Keratinocyte (primary cell): Measurements from ENCODE around the gene TICRR. TPM values are rescaled to one million over a fixed set of nuclear protein-coding genes. Genes with fewer than 3 reads are reported as not detected.

Experiments
- DNase-seq: peaks from one replicate; pipeline ENCODE4 v3.0.0-alpha.2; 2011; ENCODE audit warnings: low read depth, missing footprints, low spot score
- FAIRE-seq: peaks from 2 replicates; lab custom pipeline; 2011; peaks lifted over from hg19 to GRCh38; lab: Jason Lieb, UNC
- H2AFZ ChIP-seq: 2 replicates; pipeline ENCODE4 v1.6.0; 2012; ENCODE audit warnings: low read length, control low read depth, inconsistent platforms; ENCODE audit not compliant: control insufficient read depth
- H3K27ac ChIP-seq: 2 replicates; pipeline ENCODE4 v1.5.1; 2011; ENCODE audit warnings: low read length; ENCODE audit not compliant: control insufficient read depth, insufficient read depth
- H3K27me3 ChIP-seq: 3 replicates; pipeline ENCODE4 v1.6.0; 2011; ENCODE audit warnings: low read length; ENCODE audit not compliant: control insufficient read depth, insufficient read depth; ENCODE audit errors: extremely low read depth
- H3K36me3 ChIP-seq, 2 experiments: 2 replicates in 1 of 2; 3 replicates in 1 of 2; pipeline ENCODE4 v1.5.1; 2011; ENCODE audit warnings: low read length in 2 of 2, mild to moderate bottlenecking in 1 of 2; ENCODE audit not compliant: control insufficient read depth in 2 of 2, insufficient read depth in 2 of 2; ENCODE audit errors: extremely low read depth in 1 of 2
- H3K4me1 ChIP-seq: 3 replicates; pipeline ENCODE4 v1.5.1; 2011; ENCODE audit warnings: low read length; ENCODE audit not compliant: control insufficient read depth, insufficient read depth; ENCODE audit errors: extremely low read depth
- H3K4me2 ChIP-seq: 3 replicates; pipeline ENCODE4 v1.6.0; 2011; ENCODE audit warnings: low read depth, low read length; ENCODE audit not compliant: control insufficient read depth, insufficient read depth; ENCODE audit errors: extremely low read depth
- H3K4me3 ChIP-seq, 3 experiments: fragments of 200-600 bp in 1 of 3; sonication (generic) in 1 of 3; 2 replicates in 2 of 3; 3 replicates in 1 of 3; pipeline ENCODE4 v1.5.1; 2011 to 2016; ENCODE audit warnings: low read length in 3 of 3, mild to moderate bottlenecking in 3 of 3, control low read depth in 2 of 3, inconsistent platforms in 1 of 3, low read depth in 1 of 3, mixed read lengths in 1 of 3, mixed run types in 1 of 3, moderate library complexity in 1 of 3; ENCODE audit not compliant: control insufficient read depth in 2 of 3, insufficient read depth in 2 of 3; ENCODE audit errors: extremely low read depth in 1 of 3
- H3K79me2 ChIP-seq: 2 replicates; pipeline ENCODE4 v1.6.0; 2012; ENCODE audit warnings: low read length; ENCODE audit not compliant: control insufficient read depth, insufficient read depth
- H3K9ac ChIP-seq: 3 replicates; pipeline ENCODE4 v1.6.0; 2011; ENCODE audit warnings: low read length; ENCODE audit not compliant: control insufficient read depth, insufficient read depth; ENCODE audit errors: extremely low read depth
- H3K9me1 ChIP-seq: 3 replicates; pipeline ENCODE4 v1.6.0; 2011; ENCODE audit warnings: low read length; ENCODE audit not compliant: control insufficient read depth, insufficient read depth; ENCODE audit errors: extremely low read depth
- H3K9me3 ChIP-seq: 2 replicates; pipeline ENCODE4 v1.5.1; 2012; ENCODE audit warnings: low read depth, low read length; ENCODE audit not compliant: control insufficient read depth
- H4K20me1 ChIP-seq: 3 replicates; pipeline ENCODE4 v1.6.0; 2011; ENCODE audit warnings: low read length; ENCODE audit not compliant: control insufficient read depth, insufficient read depth; ENCODE audit errors: extremely low read depth
- CTCF ChIP-seq, 3 experiments: IDR thresholded peaks in 1 of 3; conservative IDR thresholded peaks in 1 of 3; optimal IDR thresholded peaks in 1 of 3; 2 replicates in 2 of 3; 3 replicates in 1 of 3; pipeline versions ENCODE3 to v1.5.1; 2011; ENCODE audit warnings: low read length in 3 of 3, mild to moderate bottlenecking in 3 of 3, moderate library complexity in 2 of 3, control low read depth in 1 of 3, inconsistent platforms in 1 of 3; ENCODE audit not compliant: insufficient read depth in 2 of 3; ENCODE audit errors: extremely low read depth in 1 of 3
- EZH2 ChIP-seq: IDR thresholded peaks from one replicate; pipeline ENCODE4 v1.6.1; 2012; ENCODE audit warnings: inconsistent platforms, mild to moderate bottlenecking, low read length, moderate library complexity
- dilution Hi-C: fragments of 300-500 bp; cut with MboI; formaldehyde crosslinking; loops from one replicate; pipeline ENCODE4 v1.7.0; 2020; ENCODE audit warnings: low sequenced_read_pairs; ENCODE audit not compliant: extremely low pct_ligation_motif_present
- polyA plus RNA-seq, 5 experiments: library from polyadenylated mRNA; depleted of rRNA in 3 of 5; stranded (reverse) in 3 of 5; stranded (forward) in 1 of 5; unstranded in 1 of 5; fragments of >200 nt; gene quantifications; 1 replicate in 1 of 5; 2 replicates in 3 of 5; 3 replicates in 1 of 5; pipeline versions ENCODE4 v1.2.1 to v1.2.3, GENCODE V29; 2011 to 2012; ENCODE audit warnings: missing spikeins in 2 of 5, low read depth in 1 of 5, low replicate concordance in 1 of 5

TICRR gene
- polyA plus RNA-seq, 1 donor (not counting 4 experiments of a cell fraction or from before 2014, with no cell fraction given): 2.9 TPM

- Histone ChIP-seq H3K27ac (no peak overlapping the region), H3K9me1 (no peaks in the 10 kb centered on the region), H4K20me1 (no peaks in the 10 kb centered on the region), H3K4me3 (no peak overlapping the region), H3K27me3 (no peaks in the 10 kb centered on the region), H3K9me3 (no peaks in the 10 kb centered on the region), H3K79me2 (no peaks in the 10 kb centered on the region), H3K36me3 (peaks cover 22 to 48% of the 10 kb centered on the region in 2 experiments), H2AFZ (no peak overlapping the region), H3K4me1 (no peaks in the 10 kb centered on the region), H3K4me2 (no peak overlapping the region), H3K9ac (no peak overlapping the region)
- FAIRE-seq (no peak), DNase-seq (no peak)
- TF ChIP-seq CTCF (optimal IDR thresholded peaks at IDR 0.05 in 1 of 3, IDR thresholded peaks at IDR 0.05 in 1 of 3, conservative IDR thresholded peaks at IDR 0.05 in 1 of 3; ENCODE audit: extremely low read depth in 1 of 3, insufficient read depth in 2 of 3, low read length in 3 of 3): no peak
- TF ChIP-seq EZH2: no peak
- dilution Hi-C loops: no loop called here
Observed at GRCh38 chr15:89625716-89626115, 50.4 kb downstream of the TICRR start.

GRCh38 chr15:89627256-89627970 lies 52.1 kb downstream of the TICRR start:
- TF ChIP-seq CTCF (optimal IDR thresholded peaks at IDR 0.05 in 1 of 3, IDR thresholded peaks at IDR 0.05 in 1 of 3, conservative IDR thresholded peaks at IDR 0.05 in 1 of 3; ENCODE audit: extremely low read depth in 1 of 3, insufficient read depth in 2 of 3, low read length in 3 of 3) (no peak), EZH2 (no peak)
- Histone ChIP-seq H3K9me1 (no peaks in the 10 kb centered on the region), H2AFZ (no peak overlapping the region), H3K4me3 (no peak overlapping the region), H3K4me1 (no peaks in the 10 kb centered on the region), H3K9ac (no peak overlapping the region), H3K79me2 (no peaks in the 10 kb centered on the region), H4K20me1 (no peaks in the 10 kb centered on the region), H3K36me3 (peaks cover 23 to 43% of the 10 kb centered on the region in 2 experiments), H3K4me2 (no peak overlapping the region), H3K9me3 (no peaks in the 10 kb centered on the region), H3K27me3 (no peaks in the 10 kb centered on the region), H3K27ac (no peak overlapping the region)
- dilution Hi-C loops: no loop called here
- FAIRE-seq (no peak), DNase-seq (no peak)
